T47D (cell line): ENCODE measurements around the gene RPS6KA2.
"Not testable (repeated sequence)": the region's sequence is repeated elsewhere in the genome, so short reads cannot be mapped to it uniquely, and the experiment has no call there.

Source experiments
- DNase-seq, 2 experiments: peaks; one replicate each; pipeline versions ENCODE4 v3.0.0 to v3.0.0-alpha.2; 2011 to 2012; ENCODE audit warnings: low read depth in 1 of 2, low spot score in 1 of 2
- JUND ChIP-seq: IDR thresholded peaks from 2 replicates; pipeline ENCODE4 v1.6.1; 2012; ENCODE audit warnings: low read depth
- in situ Hi-C: cut with HindIII; loops from 2 replicates; pipeline ENCODE4 v1.10.0; 2016; ENCODE audit warnings: low sequenced_read_pairs, low pct_unique_long_range_greater_than_20kb

The RPS6KA2 gene

GRCh38 chr6:166589337-166589731 lies 37.7 kb downstream of the RPS6KA2 start:
- in situ Hi-C loops: no loop called here
- TF ChIP-seq JUND: no peak
- no peak for DNase-seq

- in situ Hi-C loops: no loop called here
- DNase-seq: peak in 1 of 2 experiments; percentile 7
- no peak for TF ChIP-seq JUND
Observed at GRCh38 chr6:166588691-166589336, 38.2 kb downstream of the RPS6KA2 start.

- TF ChIP-seq JUND: no peak
- no peak for DNase-seq
- in situ Hi-C loops: no loop called here
Observed at GRCh38 chr6:166587631-166588413, 39.2 kb downstream of the RPS6KA2 start.

- peak; percentile 44 to 66 for DNase-seq
- in situ Hi-C loops: no loop called here
- no peak for TF ChIP-seq JUND
Observed at GRCh38 chr6:166586424-166587156, 40.5 kb downstream of the RPS6KA2 start, which contains the start of gene RAMACL. RAMACL (minus strand) TSS chr6:166586678; CDS start chr6:166586477, 201 bp downstream.

- no peak for DNase-seq
- no peak for TF ChIP-seq JUND
- in situ Hi-C loops: no loop called here
Observed at GRCh38 chr6:166584853-166585429, 42.1 kb downstream of the RPS6KA2 start.

- no peak for TF ChIP-seq JUND
- no peak for DNase-seq
- in situ Hi-C loops: no loop called here
Observed at GRCh38 chr6:166584155-166584554, 42.9 kb downstream of the RPS6KA2 start.

GRCh38 chr6:166583230-166583965 lies 43.7 kb downstream of the RPS6KA2 start:
- no peak for DNase-seq
- no peak for TF ChIP-seq JUND
- in situ Hi-C loops: no loop called here

- in situ Hi-C loops: no loop called here
- TF ChIP-seq JUND: no peak
- DNase-seq: no peak
Observed at GRCh38 chr6:166582258-166582657, 44.8 kb downstream of the RPS6KA2 start.

- DNase-seq, in situ Hi-C loops: not testable (repeated sequence)
Observed at GRCh38 chr6:166581801-166582200, 45.2 kb downstream of the RPS6KA2 start.

GRCh38 chr6:166581091-166581511 lies 46.0 kb downstream of the RPS6KA2 start:
- in situ Hi-C loops: no loop called here
- no peak for TF ChIP-seq JUND
- no peak for DNase-seq

- no peak for DNase-seq
- no peak for TF ChIP-seq JUND
- in situ Hi-C loops: no loop called here
Observed at GRCh38 chr6:166580076-166581050, 46.7 kb downstream of the RPS6KA2 start.
